GM18502 (cell line): ENCODE results near the gene HRH2.

ENCODE experiments used
- ATAC-seq: cut with Tn5 transposase; IDR thresholded peaks from one replicate; pipeline ENCODE4 v1.9.1; 2021; ENCODE audit warnings: mild to moderate bottlenecking; ENCODE audit not compliant: unreplicated experiment, poor library complexity

Gene HRH2

DNA sequence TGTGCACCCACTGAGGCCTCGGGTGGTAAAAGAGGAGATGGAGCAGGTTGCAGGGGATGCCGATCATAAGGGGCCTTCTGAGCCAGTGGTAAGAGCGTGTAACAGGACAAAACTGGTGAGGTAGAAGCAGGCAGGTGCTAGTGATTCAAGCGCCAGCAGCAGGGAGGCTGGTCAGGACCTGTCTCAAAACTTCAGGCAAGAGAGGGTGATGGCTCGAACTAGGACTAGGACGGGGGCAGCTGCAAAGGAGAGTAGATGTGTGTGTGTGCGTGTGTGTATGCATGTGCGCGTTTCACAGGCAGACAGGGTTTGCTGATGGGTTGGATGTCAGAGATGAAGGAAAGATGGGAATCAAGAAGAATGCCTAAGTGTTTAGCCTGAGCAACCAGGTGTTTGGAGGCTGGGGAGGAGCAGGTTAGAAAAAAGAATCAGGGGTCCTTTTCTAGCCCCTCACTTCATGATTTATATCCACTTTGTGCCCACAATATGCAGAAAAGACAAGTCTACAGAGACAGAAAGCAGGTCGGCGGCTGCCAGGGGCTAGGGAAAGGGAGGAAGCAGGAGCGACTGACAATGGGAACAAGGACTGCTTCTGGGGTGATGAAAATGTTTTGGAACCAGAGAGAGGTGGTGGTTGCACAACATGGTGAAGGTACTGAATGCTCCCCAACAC, 15.2 kb downstream of the HRH2 start:
- ATAC-seq: no peak

DNA sequence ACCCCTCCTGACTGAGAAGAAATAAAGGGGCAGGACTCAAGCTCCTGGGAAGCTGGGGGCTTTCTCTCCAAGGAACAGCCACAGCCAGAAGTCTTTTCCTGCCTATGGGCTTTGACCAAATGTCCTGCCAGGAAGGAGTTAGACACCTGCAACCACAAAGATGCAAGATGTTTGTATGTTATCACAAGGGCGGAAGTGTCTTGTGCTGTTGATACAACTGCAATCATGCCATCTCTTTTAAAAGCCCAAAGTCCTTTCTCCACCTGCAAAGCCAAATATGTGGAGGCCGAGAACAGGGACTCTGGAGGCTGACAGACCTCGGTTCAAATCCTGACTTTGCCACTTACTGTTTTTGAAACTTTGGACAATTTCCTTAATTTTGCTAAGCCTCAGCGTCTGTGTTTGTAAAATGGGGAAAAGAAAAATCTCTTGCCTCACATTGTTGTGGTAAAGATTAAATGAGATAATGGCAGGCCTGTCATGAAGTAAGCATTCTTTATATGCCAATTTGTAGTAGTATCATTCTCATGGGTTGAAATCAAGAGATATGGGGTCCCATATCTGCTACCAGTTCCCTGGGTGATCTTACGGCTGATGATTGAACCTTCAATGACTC, 17.0 kb downstream of the HRH2 start:
- no peak for ATAC-seq

DNA sequence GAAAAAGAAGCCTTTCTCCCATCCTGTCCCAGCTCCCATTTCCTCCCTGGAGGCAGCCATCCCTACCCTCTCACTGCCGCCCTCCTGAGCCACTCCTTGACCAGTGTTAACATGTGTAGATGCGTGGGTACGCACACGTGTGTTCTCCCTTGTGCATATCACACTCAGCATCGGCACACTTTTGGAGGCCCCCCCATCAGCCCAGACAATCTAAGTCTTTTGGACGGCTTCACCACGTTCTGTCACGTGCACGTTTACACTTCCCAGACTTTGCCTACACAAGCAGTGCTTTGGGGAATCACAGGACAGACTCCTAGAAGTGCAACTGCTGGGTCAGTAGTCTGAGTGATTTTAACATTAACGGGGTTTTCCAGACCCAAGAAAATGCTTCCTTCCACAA, 18.0 kb downstream of the HRH2 start:
- ATAC-seq: no peak

DNA sequence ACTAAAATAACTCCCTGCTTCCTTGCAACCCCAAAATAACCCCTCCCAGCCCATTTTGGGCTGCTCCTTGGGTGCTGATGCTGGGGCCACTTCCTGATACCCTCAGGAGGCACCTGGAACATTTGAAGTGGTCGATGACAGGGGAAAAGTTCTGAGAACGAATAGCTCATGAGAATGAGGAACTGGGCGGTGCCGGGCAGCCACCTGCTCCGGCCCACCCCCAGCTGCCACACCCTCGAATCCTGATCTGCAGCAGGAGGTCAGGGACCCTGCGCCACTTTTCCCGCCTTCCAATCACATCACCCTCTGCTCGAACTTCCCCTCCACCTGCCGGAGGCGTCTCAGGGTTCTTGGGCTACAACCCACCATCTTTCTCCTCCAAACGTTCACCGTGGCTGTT, 19.7 kb downstream of the HRH2 start:
- ATAC-seq: no peak

DNA sequence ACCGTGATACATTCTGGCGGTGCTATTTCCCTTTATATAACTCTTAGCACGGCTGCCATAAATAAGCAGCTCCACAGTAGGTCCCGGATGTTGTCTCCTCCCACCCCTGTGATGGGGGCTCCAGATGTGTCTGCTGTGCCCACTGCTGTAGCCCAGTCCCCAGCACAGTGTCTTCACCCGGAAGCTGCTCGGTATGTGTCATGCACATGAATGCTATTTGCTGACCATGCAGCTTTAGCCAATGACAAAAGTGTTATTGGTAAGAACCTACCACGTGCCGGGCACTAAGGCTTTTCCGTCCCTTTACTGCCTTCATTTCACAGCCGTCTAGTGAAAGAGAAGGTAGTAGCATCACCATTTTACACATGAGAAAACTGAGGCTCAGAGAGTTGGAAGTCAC, 20.2 kb downstream of the HRH2 start:
- ATAC-seq: no peak

DNA sequence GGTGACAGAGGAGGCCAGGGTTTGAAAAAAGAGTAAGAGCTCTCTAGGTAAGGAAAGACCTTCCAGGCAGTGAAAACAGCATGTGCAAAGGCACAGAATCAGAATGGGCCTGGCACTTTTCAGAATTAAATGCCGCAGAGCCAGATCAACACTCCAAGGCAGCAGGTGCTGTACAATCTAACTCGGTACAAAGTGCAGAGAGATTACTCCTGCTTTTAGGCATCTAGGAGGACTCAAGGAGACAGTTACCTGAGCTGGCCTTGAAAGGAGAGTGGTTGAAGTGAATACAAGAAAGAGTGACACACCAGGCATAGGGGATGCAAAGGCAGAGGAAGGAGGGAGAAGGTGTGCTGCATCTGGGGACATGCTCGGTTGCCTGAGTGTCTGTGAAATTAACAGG, 21.5 kb downstream of the HRH2 start:
- no peak for ATAC-seq

DNA sequence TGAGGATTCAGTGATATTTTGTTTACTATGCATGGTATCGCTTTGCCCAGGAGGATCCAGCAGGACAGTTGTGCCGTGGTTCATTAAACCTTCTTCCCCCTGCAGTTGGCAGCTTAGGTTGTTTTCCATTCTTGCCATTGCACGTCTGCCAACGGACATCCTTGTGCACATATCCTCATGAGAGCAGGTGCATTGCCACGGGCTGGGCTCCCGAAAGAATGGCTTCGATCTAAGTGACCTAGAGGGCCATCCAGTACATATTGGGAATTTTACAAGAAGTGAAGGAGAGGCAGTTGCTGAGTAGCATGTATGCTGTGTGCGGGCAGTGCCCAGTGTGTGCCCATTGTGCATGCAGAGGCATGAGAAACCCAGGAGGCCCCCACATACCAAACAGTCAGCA, 22.1 kb downstream of the HRH2 start:
- no peak for ATAC-seq

DNA sequence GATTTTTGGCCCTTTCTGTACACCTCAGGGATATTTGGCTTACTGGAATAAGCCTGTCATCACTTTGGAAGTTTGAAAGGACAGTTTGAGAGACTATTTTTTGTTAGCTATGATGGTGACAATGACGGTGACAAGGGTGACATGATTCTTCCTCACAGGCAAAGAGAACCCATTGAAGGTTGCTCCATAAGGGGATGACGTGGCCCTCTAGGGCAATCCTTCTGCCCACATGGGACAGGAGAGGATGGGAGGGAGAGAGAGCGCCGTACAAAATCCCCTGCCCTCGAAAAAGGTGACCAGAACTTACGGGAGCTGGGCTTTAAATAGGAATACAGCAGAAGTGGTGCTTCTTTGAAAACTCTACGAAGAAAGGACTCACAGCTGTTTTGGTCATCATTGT, 22.6 kb downstream of the HRH2 start:
- no peak for ATAC-seq

DNA sequence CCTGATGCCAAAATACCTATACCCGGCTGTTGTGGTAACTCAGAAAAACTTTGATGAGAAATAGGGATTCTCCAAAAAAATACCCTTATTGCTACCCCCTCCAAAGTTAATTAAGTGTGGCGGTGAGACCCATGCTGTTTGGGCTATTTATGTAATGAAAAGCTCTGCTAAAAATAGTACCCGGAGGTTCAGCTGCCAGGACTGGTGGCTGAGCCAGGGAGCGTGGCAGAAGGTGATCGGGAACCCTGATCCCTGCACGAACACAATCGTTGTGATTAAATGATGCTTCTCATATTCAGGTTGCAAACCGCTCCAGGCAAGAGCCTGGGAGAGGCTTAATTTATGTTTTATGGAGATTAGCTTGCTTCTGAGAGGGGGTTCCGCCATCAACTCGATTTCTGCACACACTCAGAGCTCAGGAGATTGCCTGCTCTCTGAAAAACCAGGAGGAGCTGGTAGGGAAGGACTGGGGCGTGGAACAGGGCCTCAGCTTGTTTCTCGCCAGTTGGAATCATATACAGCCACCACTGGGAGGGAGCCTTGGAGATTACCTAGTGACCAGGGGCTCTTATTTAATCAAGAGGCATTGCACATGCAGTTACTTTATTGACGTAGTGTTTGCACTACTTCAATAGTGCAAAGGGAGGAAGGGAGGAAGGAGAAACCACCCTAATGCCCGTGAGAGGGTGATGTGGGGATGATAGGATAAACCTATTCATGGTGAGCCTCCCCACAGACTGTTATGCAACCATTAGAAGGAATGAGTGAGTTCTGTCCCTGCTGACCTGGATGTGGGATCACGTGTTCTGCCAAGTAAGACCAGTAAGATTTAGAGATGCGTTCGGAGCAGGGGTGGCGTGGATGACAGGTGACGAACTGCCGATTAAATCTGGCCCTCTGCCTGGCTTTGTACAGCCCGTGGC, 23.4 kb downstream of the HRH2 start:
- no peak for ATAC-seq

DNA sequence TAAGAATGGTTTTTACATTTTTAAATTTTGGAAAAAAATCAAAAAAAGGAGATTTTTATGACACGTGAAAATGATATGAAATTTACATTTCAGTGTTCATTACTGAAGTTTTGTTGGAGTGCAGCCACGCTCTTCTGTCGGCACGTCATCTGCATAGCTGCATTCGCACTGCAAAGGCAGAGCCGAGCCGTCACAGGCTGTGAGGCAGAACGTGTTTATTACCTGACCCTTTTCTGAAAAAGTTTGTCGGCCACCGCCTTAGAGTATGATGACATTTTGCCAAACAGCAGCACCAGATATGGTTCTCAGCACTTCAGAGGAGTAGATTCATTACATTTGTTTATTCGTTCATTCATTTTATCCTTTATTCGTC, 24.1 kb downstream of the HRH2 start:
- ATAC-seq: no peak

DNA sequence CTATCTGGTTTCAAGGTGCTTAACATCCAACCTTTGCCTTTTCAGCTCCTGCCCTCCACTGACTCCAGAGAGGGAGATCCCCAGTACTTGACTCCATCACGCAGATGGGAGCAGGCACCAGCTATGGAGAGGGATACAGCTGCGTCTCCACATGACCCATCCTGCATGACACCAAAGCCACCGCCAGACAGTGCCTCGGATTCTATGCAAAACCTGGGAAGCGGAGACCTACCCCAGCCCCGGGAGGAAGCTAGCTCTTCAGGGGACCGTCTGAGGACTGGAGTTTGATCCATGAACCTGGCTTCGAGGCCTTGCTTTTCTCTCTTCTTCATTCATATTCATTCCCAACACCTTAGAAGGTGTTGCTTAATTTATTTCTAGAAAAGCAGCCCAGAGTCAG, 24.8 kb downstream of the HRH2 start:
- ATAC-seq: no peak

DNA sequence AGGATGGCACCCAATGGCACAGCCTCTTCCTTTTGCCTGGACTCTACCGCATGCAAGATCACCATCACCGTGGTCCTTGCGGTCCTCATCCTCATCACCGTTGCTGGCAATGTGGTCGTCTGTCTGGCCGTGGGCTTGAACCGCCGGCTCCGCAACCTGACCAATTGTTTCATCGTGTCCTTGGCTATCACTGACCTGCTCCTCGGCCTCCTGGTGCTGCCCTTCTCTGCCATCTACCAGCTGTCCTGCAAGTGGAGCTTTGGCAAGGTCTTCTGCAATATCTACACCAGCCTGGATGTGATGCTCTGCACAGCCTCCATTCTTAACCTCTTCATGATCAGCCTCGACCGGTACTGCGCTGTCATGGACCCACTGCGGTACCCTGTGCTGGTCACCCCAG, 25.4 kb downstream of the HRH2 start:
- no peak for ATAC-seq

DNA sequence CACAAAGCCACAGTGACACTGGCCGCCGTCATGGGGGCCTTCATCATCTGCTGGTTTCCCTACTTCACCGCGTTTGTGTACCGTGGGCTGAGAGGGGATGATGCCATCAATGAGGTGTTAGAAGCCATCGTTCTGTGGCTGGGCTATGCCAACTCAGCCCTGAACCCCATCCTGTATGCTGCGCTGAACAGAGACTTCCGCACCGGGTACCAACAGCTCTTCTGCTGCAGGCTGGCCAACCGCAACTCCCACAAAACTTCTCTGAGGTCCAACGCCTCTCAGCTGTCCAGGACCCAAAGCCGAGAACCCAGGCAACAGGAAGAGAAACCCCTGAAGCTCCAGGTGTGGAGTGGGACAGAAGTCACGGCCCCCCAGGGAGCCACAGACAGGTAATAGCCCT, 26.1 kb downstream of the HRH2 start:
- ATAC-seq: no peak

DNA sequence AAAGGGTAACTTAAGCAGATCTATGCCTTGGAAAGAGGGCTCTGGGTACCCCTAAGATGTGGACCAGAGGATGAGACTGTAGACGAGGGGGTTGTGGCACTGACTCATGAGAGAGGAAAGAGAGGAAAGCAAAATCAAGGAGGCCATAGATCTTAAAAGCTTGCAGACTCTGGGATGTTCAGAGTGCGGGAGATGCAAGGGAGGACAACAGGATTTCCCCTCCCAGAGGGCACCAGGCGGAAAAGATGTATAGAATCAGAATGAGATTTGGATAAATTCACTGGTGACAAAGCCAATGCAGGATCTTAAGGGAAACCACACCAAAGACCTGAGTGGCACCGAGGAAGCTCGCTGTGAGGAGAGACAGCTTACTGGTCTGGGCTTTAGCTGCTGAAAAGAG, 27.1 kb downstream of the HRH2 start:
- ATAC-seq: no peak

DNA sequence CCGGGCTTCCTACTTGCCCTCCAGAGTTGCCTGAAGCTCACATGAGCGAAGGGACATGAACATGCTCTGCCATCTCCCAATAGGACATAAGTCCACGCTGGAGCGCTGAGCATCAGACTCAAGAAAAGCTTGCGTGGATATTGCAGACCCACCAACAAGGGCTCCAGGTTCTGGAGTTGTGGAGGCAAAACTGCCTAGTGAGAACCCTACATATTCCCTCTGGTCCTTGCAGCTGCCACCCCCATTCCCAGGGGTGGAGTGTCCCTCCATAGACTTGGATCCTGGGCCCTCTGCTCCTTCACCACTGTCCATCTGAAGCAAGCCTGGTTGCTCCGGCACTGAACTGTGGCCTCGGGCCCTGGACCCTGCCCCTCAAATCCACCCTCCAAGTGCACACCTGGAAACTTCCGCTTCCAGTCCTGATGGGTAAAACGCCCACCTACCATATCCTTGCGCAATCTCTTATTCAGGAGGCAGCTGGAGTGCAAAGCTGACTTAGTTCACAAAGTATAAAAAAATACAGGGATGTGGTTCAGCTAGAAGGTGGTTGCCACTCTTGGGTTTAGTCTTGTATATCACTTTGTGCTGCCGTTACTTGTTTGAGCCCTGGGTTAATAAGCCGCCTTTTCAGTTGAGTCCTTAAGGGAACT, 28.0 kb downstream of the HRH2 start:
- no peak for ATAC-seq

DNA sequence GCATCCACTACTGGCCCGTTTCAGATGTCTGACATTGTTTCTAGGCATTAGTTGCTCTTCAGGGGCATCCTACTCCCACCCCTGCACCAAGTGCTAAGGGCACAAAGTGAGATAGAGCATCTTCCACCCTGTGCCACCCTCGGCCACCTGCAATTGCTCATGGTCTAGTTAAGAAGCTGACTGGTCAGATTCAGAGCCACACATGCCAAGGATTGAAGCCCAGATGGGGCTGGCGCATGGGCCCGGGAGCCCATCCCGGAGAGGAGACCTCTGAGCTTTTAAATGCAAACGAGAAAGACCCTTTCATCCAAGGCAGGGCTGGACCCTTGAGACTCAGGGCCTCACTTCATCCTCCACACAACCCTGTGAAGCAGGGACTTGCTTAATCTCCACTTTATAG, 28.5 kb downstream of the HRH2 start:
- no peak for ATAC-seq

DNA sequence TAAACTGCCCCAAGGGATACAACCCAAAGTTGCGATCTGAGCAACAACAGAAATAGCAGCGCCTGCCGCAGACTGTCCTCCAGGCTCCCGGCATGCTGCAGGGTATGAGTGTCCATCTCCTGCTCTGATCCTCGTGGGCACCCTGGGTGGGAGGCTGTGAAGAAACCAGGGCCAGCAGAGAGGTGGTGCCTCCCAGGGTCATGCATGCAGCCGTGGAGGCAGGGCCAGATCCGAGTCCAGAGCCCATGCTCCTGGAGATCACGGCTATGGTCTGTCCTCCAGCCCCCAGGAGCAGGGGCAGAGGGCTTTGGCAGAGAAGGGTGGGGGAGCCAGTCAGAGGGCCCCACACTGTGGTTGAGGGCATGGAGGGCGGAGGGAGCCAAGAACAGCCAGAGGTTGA, 29.0 kb downstream of the HRH2 start:
- ATAC-seq: no peak

DNA sequence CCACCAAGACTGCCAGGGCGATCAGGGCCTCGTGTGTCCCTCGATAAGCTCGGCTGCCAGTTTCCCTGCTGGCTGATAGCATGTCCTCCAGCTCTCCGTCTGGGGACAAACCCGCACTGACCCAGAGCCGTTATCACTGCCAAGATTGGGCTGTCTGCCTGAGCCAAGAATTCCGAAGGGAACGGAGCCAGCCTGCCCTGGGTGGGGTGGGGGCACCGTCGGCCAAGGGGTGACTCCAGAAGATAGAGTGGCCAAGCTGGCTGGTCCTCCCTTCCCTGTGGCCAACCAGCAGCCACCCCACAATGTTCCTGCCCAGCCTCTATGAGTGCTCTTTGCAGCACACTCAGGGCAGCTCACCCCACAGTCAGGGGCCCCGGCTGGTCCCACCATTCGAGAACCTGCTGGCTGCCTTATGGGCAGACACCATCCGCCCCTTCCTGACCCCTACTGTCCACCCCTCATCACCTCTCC, 29.4 kb downstream of the HRH2 start:
- ATAC-seq: no peak

DNA sequence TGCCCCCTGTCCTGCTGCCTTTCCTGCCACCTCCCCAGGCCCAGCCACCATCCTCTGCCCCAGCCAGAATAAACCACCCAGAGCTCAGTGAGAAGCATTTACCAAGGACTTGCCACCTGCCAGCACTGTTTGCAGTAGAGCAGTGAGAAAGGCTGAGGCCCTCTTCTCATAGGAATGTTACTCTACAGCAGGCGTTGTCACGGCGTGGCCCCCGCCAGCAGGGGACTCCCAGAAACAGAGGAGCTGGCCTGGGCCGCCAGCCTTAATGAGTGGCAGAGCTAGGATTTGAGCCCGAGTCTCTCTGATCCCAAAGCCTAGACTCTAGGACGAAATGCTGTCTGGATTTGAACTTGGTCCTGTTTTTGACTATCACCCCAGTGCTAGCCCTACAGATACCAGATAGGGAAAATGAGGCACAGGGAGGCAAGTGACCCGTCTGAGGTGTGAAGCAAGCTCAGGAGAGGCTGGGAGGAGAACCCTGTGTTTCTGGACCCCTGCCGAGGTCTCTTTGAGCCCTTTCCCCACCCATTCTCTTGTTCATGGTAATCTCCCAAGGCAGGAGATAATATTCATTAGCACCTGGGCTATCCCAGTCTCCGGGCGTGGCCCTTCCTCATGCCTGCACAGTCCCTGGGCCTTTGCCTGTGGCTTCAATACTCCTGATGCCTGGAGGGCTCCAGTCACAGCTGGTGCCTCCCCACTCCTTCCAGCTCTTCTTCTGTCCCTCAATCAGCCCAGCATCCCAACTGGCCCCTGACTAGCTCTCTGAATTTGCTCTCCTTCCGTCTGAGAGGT, 30.7 kb downstream of the HRH2 start:
- no peak for ATAC-seq
